NCI-H2171 (cell line): ENCODE measurements around the gene CORO1C.
"Not testable (repeated sequence)": the region's sequence is repeated elsewhere in the genome, so short reads cannot be mapped to it uniquely, and the experiment has no call there.

Experiments
- DNase-seq: peaks from one replicate; lab custom pipeline; 2025; lab: John Stamatoyannopoulos, UW

The CORO1C gene

GRCh38 chr12:108753976-108754375 lies 22.7 kb upstream of the CORO1C start:
- DNase-seq, result no peak

GRCh38 chr12:108752387-108752786 lies 21.1 kb upstream of the CORO1C start:
- DNase-seq, result no peak

GRCh38 chr12:108751821-108752220 lies 20.5 kb upstream of the CORO1C start:
- DNase-seq, result no peak

- DNase-seq, result not testable (repeated sequence)
Measured at GRCh38 chr12:108751003-108751402, 19.7 kb upstream of the CORO1C start.

GRCh38 chr12:108750526-108750925 lies 19.2 kb upstream of the CORO1C start:
- no peak for DNase-seq

- no peak for DNase-seq
Measured at GRCh38 chr12:108747563-108747962, 16.2 kb upstream of the CORO1C start.

- no peak for DNase-seq
Measured at GRCh38 chr12:108745641-108746040, 14.3 kb upstream of the CORO1C start.

- no peak for DNase-seq
Measured at GRCh38 chr12:108744021-108744897, 12.9 kb upstream of the CORO1C start.

- DNase-seq, result no peak
Measured at GRCh38 chr12:108738170-108738569, 6.9 kb upstream of the CORO1C start.

GRCh38 chr12:108735855-108736254 lies 4.5 kb upstream of the CORO1C start:
- DNase-seq, result no peak

- no peak for DNase-seq
Measured at GRCh38 chr12:108734200-108734906, 3.0 kb upstream of the CORO1C start.

GRCh38 chr12:108733230-108733531 lies 1.9 kb upstream of the CORO1C start:
- not testable (repeated sequence) for DNase-seq

- no peak for DNase-seq
Measured at GRCh38 chr12:108732489-108733229, 1.3 kb upstream of the CORO1C start.

- peak; percentile 97 for DNase-seq
Measured at GRCh38 chr12:108731866-108732461, 646 bp upstream of the CORO1C start.

GRCh38 chr12:108730365-108731104 lies 783 bp downstream of the CORO1C start:
- peak; percentile 70 for DNase-seq

- peak; percentile 7 for DNase-seq
Measured at GRCh38 chr12:108729612-108730364, 1.5 kb downstream of the CORO1C start.

- DNase-seq, result no peak
Measured at GRCh38 chr12:108728820-108729611, 2.3 kb downstream of the CORO1C start.

- DNase-seq, result no peak
Measured at GRCh38 chr12:108727868-108728735, 3.2 kb downstream of the CORO1C start.

- no peak for DNase-seq
Measured at GRCh38 chr12:108727161-108727560, 4.2 kb downstream of the CORO1C start.
